Breast epithelium (tissue), 4 donors: ENCODE results near the gene XPO5. TPM values are rescaled to one million over a fixed set of nuclear protein-coding genes. Genes with fewer than 3 reads are reported as not detected.

ENCODE experiments used
- DNase-seq, 2 donors: peaks; one replicate each; pipeline ENCODE4 v3.0.0-alpha.2; 2019; ENCODE audit warnings: low spot score in 2 of 2
- H3K27ac ChIP-seq, 2 donors: fragments of 200-600 bp; sonication (generic) in 1 of 2; one replicate each; pipeline ENCODE4 v1.5.1; 2016 to 2019; ENCODE audit warnings: mild to moderate bottlenecking in 1 of 2
- H3K27me3 ChIP-seq, 2 donors: fragments of 200-600 bp; sonication (generic) in 1 of 2; one replicate each; pipeline versions ENCODE4 v1.5.1 to v1.6.0; 2017 to 2019; ENCODE audit warnings: control low read depth in 1 of 2, mild to moderate bottlenecking in 1 of 2
- H3K36me3 ChIP-seq: fragments of 200-600 bp; one replicate; pipeline ENCODE4 v1.5.1; 2019
- H3K4me1 ChIP-seq, 2 donors: fragments of 200-600 bp; sonication (generic); one replicate each; pipeline ENCODE4 v1.5.1; 2016 to 2019; ENCODE audit warnings: control low read depth in 1 of 2
- H3K4me3 ChIP-seq, 3 donors: fragments of 200-600 bp; sonication (generic); 1 replicate in 2 of 3; 2 replicates in 1 of 3; pipeline ENCODE4 v1.5.1; 2016 to 2019; ENCODE audit warnings: mild to moderate bottlenecking in 3 of 3, moderate library complexity in 2 of 3
- H3K9me3 ChIP-seq, 2 donors: fragments of 200-600 bp; sonication (generic) in 1 of 2; one replicate each; pipeline ENCODE4 v1.5.1; 2016 to 2019; ENCODE audit warnings: control low read depth in 1 of 2
- CTCF ChIP-seq, 3 donors: fragments of 450-650 bp; IDR thresholded peaks; one replicate each; pipeline ENCODE4 v1.5.1; 2016 to 2017; ENCODE audit warnings: antibody characterized with exemption in 3 of 3, mild to moderate bottlenecking in 3 of 3, moderate library complexity in 3 of 3
- POLR2A ChIP-seq: fragments of 450-650 bp; IDR thresholded peaks from one replicate; pipeline ENCODE4 v1.6.1; 2016; ENCODE audit warnings: antibody characterized with exemption, mild to moderate bottlenecking, moderate library complexity
- POLR2AphosphoS5 ChIP-seq, 3 donors: sonication (generic); formaldehyde crosslinking; IDR thresholded peaks; one replicate each; pipeline ENCODE4 v1.6.1; 2017; ENCODE audit warnings: antibody characterized with exemption in 3 of 3
- intact Hi-C: fragments of 100-400 bp; cut with DNase I; formaldehyde crosslinking; loops from one replicate; pipeline ENCODE4 v1.15.1; 2023; ENCODE audit warnings: low total_unique reads
- total RNA-seq, 3 donors: library from RNA; depleted of rRNA; stranded (reverse); fragments of >200 nt; gene quantifications; one replicate each; pipeline ENCODE4 v1.1.0, GENCODE V29; 2016

Gene XPO5
- total RNA-seq, 3 donors from 2014 or later, result 16.5 to 28.8 (median 27.2) TPM

- Histone ChIP-seq H3K27me3 (no peaks in the 10 kb centered on the region), H3K4me1 (peaks cover 0 to under 1% of the 10 kb centered on the region in 2 donors), H3K36me3 (peaks cover 13% of the 10 kb centered on the region), H3K9me3 (no peaks in the 10 kb centered on the region), H3K4me3 (no peak overlapping the region), H3K27ac (peak overlapping the region; percentile 36 to 83)
- intact Hi-C loops, result no loop called here
- no peak for DNase-seq
- TF ChIP-seq POLR2AphosphoS5 (IDR thresholded peaks at IDR 0.05) (no peak), CTCF (IDR thresholded peaks at IDR 0.05) (no peak), POLR2A (no peak)
These were observed 52.6 kb downstream of the XPO5 start for GRCh38 chr6:43523284-43523683.

- Histone ChIP-seq H3K4me1 (peaks cover 0 to 3% of the 10 kb centered on the region in 2 donors), H3K27me3 (no peaks in the 10 kb centered on the region), H3K9me3 (no peaks in the 10 kb centered on the region), H3K27ac (peak overlapping the region; percentile 36 to 83), H3K36me3 (peaks cover 13% of the 10 kb centered on the region), H3K4me3 (no peak overlapping the region)
- DNase-seq, result no peak
- intact Hi-C loops, result no loop called here
- TF ChIP-seq POLR2A, result no peak
- TF ChIP-seq CTCF (IDR thresholded peaks at IDR 0.05), result no peak
- TF ChIP-seq POLR2AphosphoS5 (IDR thresholded peaks at IDR 0.05), result no peak
These were observed 53.1 kb downstream of the XPO5 start for GRCh38 chr6:43522547-43523261.

- DNase-seq, result peak in 1 of 2 donors; percentile 53
- TF ChIP-seq POLR2AphosphoS5 (IDR thresholded peaks at IDR 0.05), result peak in 1 of 3 donors; percentile 32
- TF ChIP-seq CTCF (IDR thresholded peaks at IDR 0.05), result no peak
- intact Hi-C loops, result no loop called here
- Histone ChIP-seq H3K27ac (peak overlapping the region; percentile 48 to 83), H3K36me3 (peaks cover 13% of the 10 kb centered on the region), H3K9me3 (no peaks in the 10 kb centered on the region), H3K4me3 (no peak overlapping the region), H3K27me3 (no peaks in the 10 kb centered on the region), H3K4me1 (peaks cover 0 to 3% of the 10 kb centered on the region in 2 donors)
These were observed 54.0 kb downstream of the XPO5 start for GRCh38 chr6:43521836-43522235.

GRCh38 chr6:43520097-43520496 lies 55.7 kb downstream of the XPO5 start:
- Histone ChIP-seq H3K9me3 (no peaks in the 10 kb centered on the region), H3K4me1 (peaks cover 10 to 13% of the 10 kb centered on the region in 2 donors), H3K27ac (no peak overlapping the region), H3K27me3 (no peaks in the 10 kb centered on the region), H3K4me3 (no peak overlapping the region), H3K36me3 (peaks cover 13% of the 10 kb centered on the region)
- no peak for DNase-seq
- intact Hi-C loops, result no loop called here
- no peak for TF ChIP-seq POLR2A
- TF ChIP-seq POLR2AphosphoS5 (IDR thresholded peaks at IDR 0.05), result no peak
- TF ChIP-seq CTCF (IDR thresholded peaks at IDR 0.05), result no peak

GRCh38 chr6:43517505-43518357 lies 58.1 kb downstream of the XPO5 start:
- Histone ChIP-seq H3K9me3 (no peaks in the 10 kb centered on the region), H3K27ac (peak overlapping the region; percentile 89 to 94), H3K4me1 (peaks cover 14 to 15% of the 10 kb centered on the region in 2 donors), H3K27me3 (no peaks in the 10 kb centered on the region), H3K4me3 (peak overlapping the region; percentile 91 to 98 (median 95)), H3K36me3 (peaks cover 9% of the 10 kb centered on the region)
- no peak for TF ChIP-seq CTCF (IDR thresholded peaks at IDR 0.05)
- TF ChIP-seq POLR2AphosphoS5 (IDR thresholded peaks at IDR 0.05), result no peak
- TF ChIP-seq POLR2A, result no peak
- no peak for DNase-seq
- intact Hi-C loops, result no loop called here
